SK-N-SH treated with all-trans-retinoic acid at 6 μM for 48 hours (cell line): Measurements from ENCODE around the gene SYNE2.

Experiments used
- ATAC-seq: fragments of 200-7000 bp; cut with Tn5 transposase; 3 replicates; pipeline ENCODE4 v1.9.1; 2020; ENCODE audit warnings: mild to moderate bottlenecking, moderate library complexity
- ARNTL ChIP-seq: fragments of 450-650 bp; formaldehyde crosslinking; IDR thresholded peaks from 2 replicates; pipeline ENCODE4 v1.5.0; 2020; ENCODE audit warnings: low read depth, mild to moderate bottlenecking, moderate library complexity, borderline replicate concordance
- CSDC2 ChIP-seq: fragments of 250-450 bp; sonication (Bioruptor Pico); IDR thresholded peaks from 2 replicates; pipeline ENCODE4 v1.5.0; 2020; ENCODE audit warnings: mild to moderate bottlenecking, moderate library complexity
- CSRNP3 ChIP-seq: fragments of 250-450 bp; sonication (Bioruptor Pico); IDR thresholded peaks from 2 replicates; pipeline ENCODE4 v1.5.1; 2021; ENCODE audit warnings: mild to moderate bottlenecking, moderate library complexity
- ESRRG ChIP-seq: fragments of 250-450 bp; sonication (Bioruptor Pico); IDR thresholded peaks from 2 replicates; pipeline ENCODE4 v1.6.1; 2021; ENCODE audit warnings: mild to moderate bottlenecking
- GLIS3 ChIP-seq: fragments of 250-450 bp; sonication (Bioruptor Pico); IDR thresholded peaks from 2 replicates; pipeline ENCODE4 v1.5.0; 2020; ENCODE audit warnings: mild to moderate bottlenecking, moderate library complexity
- ISL1 ChIP-seq: fragments of 250-450 bp; sonication (Bioruptor Pico); IDR thresholded peaks from 2 replicates; pipeline ENCODE4 v2.1.2; 2022; ENCODE audit warnings: mild to moderate bottlenecking, moderate library complexity
- OSR1 ChIP-seq: fragments of 250-450 bp; sonication (Bioruptor Pico); IDR thresholded peaks from 2 replicates; pipeline ENCODE4 v1.8.0; 2022; ENCODE audit warnings: moderate library complexity, mild to moderate bottlenecking, inconsistent platforms
- TOX ChIP-seq: fragments of 250-450 bp; sonication (Bioruptor Pico); IDR thresholded peaks from 2 replicates; pipeline ENCODE4 v1.8.0; 2021; ENCODE audit warnings: mild to moderate bottlenecking, moderate library complexity, borderline replicate concordance
- ZC3H10 ChIP-seq: fragments of 250-450 bp; sonication (Bioruptor Pico); IDR thresholded peaks from 2 replicates; pipeline ENCODE4 v1.5.1; 2021; ENCODE audit warnings: mild to moderate bottlenecking, moderate library complexity
- ZFP3 ChIP-seq: fragments of 250-450 bp; sonication (Bioruptor Pico); IDR thresholded peaks from 2 replicates; pipeline ENCODE4 v1.5.0; 2020; ENCODE audit warnings: mild to moderate bottlenecking, moderate library complexity
- ZFP30 ChIP-seq: fragments of 450-650 bp; formaldehyde crosslinking; IDR thresholded peaks from 2 replicates; pipeline ENCODE4 v1.5.0; 2022; ENCODE audit warnings: mild to moderate bottlenecking, moderate library complexity
- ZNF565 ChIP-seq: fragments of 450-650 bp; formaldehyde crosslinking; conservative IDR thresholded peaks from 2 replicates; pipeline ENCODE4 v1.5.0; 2020; ENCODE audit warnings: low read depth, mild to moderate bottlenecking, moderate library complexity
- ZNF8 ChIP-seq: fragments of 450-650 bp; formaldehyde crosslinking; IDR thresholded peaks from 2 replicates; pipeline ENCODE4 v1.5.0; 2020; ENCODE audit warnings: mild to moderate bottlenecking, moderate library complexity
- TF ChIP-seq, protein P1 (sequence below): fragments of 250-450 bp; sonication (Bioruptor Pico); IDR thresholded peaks from 2 replicates; pipeline ENCODE4 v1.5.0; 2020; ENCODE audit warnings: mild to moderate bottlenecking, moderate library complexity
- TF ChIP-seq, protein P2 (sequence below): fragments of 250-450 bp; sonication (Bioruptor Pico); IDR thresholded peaks from 2 replicates; pipeline ENCODE4 v1.8.0; 2020; ENCODE audit warnings: mild to moderate bottlenecking, moderate library complexity, borderline replicate concordance
- TF ChIP-seq, protein P3 (sequence below): fragments of 250-450 bp; sonication (Bioruptor Pico); IDR thresholded peaks from 2 replicates; pipeline ENCODE4 v1.5.1; 2020; ENCODE audit warnings: low read depth, mild to moderate bottlenecking, moderate library complexity
- TF ChIP-seq, protein P4 (sequence below): fragments of 250-450 bp; sonication (Bioruptor Pico); IDR thresholded peaks from 2 replicates; pipeline ENCODE4 v1.8.0; 2021; ENCODE audit warnings: low read depth, mild to moderate bottlenecking, moderate library complexity, borderline replicate concordance

The SYNE2 gene

DNA sequence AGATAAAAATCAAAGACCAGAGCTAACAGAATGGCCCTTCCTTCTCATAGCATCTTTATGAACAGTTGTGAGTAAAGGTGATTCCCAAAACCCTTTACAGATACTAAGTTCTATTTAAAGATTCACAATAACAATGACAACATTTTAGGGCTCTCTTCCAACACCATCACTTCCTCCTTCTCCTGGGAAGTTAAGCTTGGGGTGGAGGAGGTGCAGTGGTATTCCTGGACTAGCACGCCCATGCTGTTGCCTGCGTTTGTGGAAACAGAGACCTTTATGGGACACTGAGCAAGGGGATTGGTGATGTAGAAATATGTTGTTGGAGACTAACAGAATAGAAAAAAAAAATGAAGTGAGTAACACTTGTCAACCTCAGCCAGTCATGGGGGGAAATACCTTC, 22.5 kb downstream of the SYNE2 start (continued):
- no peak for TF ChIP-seq ZNF8 (CRISPR knock-in tag)
- TF ChIP-seq ARNTL (CRISPR knock-in tag), result no peak

- TF ChIP-seq ZC3H10 (CRISPR knock-in tag) (no peak), ISL1 (no peak)
- TF ChIP-seq, protein P1, sequence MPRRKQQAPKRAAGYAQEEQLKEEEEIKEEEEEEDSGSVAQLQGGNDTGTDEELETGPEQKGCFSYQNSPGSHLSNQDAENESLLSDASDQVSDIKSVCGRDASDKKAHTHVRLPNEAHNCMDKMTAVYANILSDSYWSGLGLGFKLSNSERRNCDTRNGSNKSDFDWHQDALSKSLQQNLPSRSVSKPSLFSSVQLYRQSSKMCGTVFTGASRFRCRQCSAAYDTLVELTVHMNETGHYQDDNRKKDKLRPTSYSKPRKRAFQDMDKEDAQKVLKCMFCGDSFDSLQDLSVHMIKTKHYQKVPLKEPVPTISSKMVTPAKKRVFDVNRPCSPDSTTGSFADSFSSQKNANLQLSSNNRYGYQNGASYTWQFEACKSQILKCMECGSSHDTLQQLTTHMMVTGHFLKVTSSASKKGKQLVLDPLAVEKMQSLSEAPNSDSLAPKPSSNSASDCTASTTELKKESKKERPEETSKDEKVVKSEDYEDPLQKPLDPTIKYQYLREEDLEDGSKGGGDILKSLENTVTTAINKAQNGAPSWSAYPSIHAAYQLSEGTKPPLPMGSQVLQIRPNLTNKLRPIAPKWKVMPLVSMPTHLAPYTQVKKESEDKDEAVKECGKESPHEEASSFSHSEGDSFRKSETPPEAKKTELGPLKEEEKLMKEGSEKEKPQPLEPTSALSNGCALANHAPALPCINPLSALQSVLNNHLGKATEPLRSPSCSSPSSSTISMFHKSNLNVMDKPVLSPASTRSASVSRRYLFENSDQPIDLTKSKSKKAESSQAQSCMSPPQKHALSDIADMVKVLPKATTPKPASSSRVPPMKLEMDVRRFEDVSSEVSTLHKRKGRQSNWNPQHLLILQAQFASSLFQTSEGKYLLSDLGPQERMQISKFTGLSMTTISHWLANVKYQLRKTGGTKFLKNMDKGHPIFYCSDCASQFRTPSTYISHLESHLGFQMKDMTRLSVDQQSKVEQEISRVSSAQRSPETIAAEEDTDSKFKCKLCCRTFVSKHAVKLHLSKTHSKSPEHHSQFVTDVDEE (CRISPR knock-in tag), result no peak
- ATAC-seq, result peak; percentile 49
These were observed 24.7 kb downstream of the SYNE2 start for GRCh38 chr14:63877550-63877939.

GRCh38 chr14:63878052-63878451, 25.2 kb downstream of the SYNE2 start:
- ATAC-seq, result no peak
- TF ChIP-seq ZFP30 (no peak), ZFP3 (CRISPR knock-in tag) (no peak), ZNF8 (CRISPR knock-in tag) (no peak), GLIS3 (no peak), ZC3H10 (CRISPR knock-in tag) (no peak), CSRNP3 (CRISPR knock-in tag) (no peak), CSDC2 (CRISPR knock-in tag) (no peak), TOX (no peak), ESRRG (no peak), ZNF565 (no peak), ARNTL (CRISPR knock-in tag) (no peak)
- TF ChIP-seq, protein P2, sequence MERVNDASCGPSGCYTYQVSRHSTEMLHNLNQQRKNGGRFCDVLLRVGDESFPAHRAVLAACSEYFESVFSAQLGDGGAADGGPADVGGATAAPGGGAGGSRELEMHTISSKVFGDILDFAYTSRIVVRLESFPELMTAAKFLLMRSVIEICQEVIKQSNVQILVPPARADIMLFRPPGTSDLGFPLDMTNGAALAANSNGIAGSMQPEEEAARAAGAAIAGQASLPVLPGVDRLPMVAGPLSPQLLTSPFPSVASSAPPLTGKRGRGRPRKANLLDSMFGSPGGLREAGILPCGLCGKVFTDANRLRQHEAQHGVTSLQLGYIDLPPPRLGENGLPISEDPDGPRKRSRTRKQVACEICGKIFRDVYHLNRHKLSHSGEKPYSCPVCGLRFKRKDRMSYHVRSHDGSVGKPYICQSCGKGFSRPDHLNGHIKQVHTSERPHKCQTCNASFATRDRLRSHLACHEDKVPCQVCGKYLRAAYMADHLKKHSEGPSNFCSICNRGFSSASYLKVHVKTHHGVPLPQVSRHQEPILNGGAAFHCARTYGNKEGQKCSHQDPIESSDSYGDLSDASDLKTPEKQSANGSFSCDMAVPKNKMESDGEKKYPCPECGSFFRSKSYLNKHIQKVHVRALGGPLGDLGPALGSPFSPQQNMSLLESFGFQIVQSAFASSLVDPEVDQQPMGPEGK (CRISPR knock-in tag), result no peak
- TF ChIP-seq, protein P3, sequence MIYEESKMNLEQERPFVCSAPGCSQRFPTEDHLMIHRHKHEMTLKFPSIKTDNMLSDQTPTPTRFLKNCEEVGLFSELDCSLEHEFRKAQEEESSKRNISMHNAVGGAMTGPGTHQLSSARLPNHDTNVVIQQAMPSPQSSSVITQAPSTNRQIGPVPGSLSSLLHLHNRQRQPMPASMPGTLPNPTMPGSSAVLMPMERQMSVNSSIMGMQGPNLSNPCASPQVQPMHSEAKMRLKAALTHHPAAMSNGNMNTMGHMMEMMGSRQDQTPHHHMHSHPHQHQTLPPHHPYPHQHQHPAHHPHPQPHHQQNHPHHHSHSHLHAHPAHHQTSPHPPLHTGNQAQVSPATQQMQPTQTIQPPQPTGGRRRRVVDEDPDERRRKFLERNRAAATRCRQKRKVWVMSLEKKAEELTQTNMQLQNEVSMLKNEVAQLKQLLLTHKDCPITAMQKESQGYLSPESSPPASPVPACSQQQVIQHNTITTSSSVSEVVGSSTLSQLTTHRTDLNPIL, result no peak
- TF ChIP-seq, protein P4, sequence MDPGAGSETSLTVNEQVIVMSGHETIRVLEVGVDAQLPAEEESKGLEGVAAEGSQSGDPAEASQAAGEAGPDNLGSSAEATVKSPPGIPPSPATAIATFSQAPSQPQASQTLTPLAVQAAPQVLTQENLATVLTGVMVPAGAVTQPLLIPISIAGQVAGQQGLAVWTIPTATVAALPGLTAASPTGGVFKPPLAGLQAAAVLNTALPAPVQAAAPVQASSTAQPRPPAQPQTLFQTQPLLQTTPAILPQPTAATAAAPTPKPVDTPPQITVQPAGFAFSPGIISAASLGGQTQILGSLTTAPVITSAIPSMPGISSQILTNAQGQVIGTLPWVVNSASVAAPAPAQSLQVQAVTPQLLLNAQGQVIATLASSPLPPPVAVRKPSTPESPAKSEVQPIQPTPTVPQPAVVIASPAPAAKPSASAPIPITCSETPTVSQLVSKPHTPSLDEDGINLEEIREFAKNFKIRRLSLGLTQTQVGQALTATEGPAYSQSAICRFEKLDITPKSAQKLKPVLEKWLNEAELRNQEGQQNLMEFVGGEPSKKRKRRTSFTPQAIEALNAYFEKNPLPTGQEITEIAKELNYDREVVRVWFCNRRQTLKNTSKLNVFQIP (CRISPR knock-in tag), result no peak

DNA sequence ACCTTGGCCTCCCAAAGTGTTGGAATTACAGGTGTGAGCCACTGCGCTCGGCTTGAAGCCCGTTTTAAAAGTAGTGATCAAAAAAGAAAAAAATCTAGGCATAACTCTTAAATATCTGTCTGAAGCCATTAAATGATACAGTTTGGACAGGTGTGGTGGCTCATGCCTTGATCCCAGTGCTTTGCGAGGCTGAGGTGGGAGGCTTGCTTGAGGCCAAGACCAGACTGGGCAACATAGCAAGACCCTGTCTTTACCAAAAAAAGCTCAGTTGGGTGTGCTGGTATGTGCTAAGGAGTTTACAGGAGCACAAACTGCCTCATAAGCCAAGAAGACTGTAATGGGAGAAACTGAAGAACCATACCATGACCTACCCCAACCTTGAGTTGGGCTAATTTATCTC, 26.0 kb downstream of the SYNE2 start:
- ATAC-seq, result no peak
- no peak for TF ChIP-seq ARNTL (CRISPR knock-in tag)
- no peak for TF ChIP-seq ISL1
- no peak for TF ChIP-seq GLIS3
- no peak for TF ChIP-seq ZC3H10 (CRISPR knock-in tag)
- TF ChIP-seq TOX, result no peak
- TF ChIP-seq ZFP30, result no peak
- TF ChIP-seq ESRRG, result no peak
- TF ChIP-seq, protein P3, result no peak
- no peak for TF ChIP-seq OSR1 (CRISPR knock-in tag)
- TF ChIP-seq, all 23 proteins: peak for 0
